Measurements from ENCODE around the gene CUL3.
"Not testable (repeated sequence)": the region's sequence is repeated elsewhere in the genome, so short reads cannot be mapped to it uniquely, and the experiment has no call there.

CUL3 gene

DNA sequence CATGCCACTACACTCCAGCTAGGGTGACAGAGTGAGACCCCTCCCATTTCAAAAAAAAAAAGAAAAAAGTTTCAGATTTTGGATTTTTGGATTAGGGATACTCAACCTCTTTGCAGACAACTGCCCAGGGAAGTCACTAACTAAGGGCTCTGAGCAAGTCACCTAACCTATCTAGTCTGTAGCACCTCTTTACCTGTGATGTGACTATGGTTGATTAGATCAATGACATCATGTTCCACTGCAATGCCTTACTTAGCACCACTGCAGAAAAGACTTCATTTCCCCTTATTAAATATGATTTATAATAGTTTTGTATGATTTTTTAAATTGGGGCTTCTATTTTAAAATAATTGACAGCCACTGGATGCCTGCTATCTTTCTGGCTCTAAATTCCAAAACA lies 41.2 kb downstream of the CUL3 start:
- DNase-seq (ENCODE audit: low read depth): no peak

- no peak for DNase-seq (ENCODE audit: low read depth)
Measured at GRCh38 chr2:224538561-224539138, 46.5 kb downstream of the CUL3 start.

- no peak for DNase-seq (ENCODE audit: low read depth)
Measured at GRCh38 chr2:224532931-224533330, 52.2 kb downstream of the CUL3 start.

DNA sequence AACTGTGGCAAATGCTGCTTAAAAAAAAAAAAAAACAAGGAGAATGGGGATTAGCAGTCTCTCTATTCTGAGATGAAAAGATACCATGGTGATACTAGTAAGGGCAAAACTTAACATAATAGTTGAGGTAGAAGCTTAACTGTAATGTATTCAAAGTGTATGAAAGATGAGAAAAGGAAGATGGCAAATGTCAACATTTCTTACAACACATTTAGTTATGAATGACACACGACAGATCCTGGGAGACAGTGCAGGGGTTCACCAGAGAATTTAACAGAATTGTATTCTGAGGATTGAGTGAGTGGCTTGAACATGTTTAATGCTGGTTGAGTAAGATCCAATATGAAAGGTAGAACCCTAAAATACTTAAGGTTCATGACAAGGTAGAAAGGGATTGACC lies 52.7 kb downstream of the CUL3 start:
- no peak for DNase-seq (ENCODE audit: low read depth)

DNA sequence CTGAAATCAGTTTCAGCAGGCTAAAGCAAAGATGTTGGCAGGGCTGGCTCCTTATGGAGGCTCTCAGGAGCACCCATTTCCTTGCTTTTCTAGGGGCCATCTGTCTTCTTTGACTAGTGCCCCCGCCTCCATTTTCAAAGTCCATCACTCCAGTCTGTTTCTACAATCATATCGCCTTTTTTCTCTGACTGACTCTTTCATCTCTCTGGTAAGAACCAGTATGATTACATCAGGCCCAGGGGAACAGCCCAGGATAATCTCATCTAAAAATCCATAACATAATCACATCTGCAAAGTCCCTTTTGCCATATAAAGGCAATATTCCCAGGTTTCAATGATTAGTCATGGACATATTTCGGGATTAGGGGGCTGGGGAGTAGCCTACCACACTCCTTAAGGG lies 57.0 kb downstream of the CUL3 start:
- DNase-seq (ENCODE audit: low read depth): no peak

DNA sequence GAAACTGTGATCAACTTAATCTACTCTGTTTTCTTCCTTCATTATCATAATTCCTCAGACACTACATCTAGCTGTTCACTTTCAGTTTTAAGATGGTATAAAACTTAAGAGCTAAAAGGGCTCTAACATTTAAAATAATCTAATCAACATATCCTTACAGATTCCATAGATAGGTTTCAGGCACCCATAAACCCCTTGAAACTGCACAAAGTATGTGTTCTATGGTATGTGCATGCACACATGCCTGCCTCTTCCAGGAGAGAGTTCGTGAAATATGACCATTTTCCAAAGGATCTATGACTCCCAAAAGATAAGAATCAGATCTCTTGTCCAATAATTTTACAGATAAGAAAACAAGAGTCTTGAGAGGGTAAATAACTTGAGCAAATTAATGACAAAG lies 59.4 kb downstream of the CUL3 start:
- no peak for DNase-seq (ENCODE audit: low read depth)

DNA sequence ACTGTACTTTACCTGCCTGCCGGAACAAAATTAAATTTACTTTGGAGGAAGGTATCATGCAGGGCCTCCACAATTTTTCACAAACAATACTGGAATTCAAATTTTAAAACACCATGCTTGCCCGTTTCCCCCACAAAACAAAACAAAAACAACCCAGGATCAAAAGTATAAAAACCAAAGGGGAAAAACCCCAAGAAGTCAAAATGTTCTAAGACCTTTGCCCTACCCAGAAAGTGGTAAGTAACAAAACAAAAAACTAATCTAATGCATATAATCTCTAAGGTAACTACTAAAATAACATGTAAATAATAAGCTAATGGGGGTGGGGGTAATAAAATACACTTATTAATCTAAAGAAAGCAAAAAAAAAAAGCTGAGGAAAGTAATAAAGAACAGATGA lies 60.5 kb downstream of the CUL3 start:
- no peak for DNase-seq (ENCODE audit: low read depth)

DNA sequence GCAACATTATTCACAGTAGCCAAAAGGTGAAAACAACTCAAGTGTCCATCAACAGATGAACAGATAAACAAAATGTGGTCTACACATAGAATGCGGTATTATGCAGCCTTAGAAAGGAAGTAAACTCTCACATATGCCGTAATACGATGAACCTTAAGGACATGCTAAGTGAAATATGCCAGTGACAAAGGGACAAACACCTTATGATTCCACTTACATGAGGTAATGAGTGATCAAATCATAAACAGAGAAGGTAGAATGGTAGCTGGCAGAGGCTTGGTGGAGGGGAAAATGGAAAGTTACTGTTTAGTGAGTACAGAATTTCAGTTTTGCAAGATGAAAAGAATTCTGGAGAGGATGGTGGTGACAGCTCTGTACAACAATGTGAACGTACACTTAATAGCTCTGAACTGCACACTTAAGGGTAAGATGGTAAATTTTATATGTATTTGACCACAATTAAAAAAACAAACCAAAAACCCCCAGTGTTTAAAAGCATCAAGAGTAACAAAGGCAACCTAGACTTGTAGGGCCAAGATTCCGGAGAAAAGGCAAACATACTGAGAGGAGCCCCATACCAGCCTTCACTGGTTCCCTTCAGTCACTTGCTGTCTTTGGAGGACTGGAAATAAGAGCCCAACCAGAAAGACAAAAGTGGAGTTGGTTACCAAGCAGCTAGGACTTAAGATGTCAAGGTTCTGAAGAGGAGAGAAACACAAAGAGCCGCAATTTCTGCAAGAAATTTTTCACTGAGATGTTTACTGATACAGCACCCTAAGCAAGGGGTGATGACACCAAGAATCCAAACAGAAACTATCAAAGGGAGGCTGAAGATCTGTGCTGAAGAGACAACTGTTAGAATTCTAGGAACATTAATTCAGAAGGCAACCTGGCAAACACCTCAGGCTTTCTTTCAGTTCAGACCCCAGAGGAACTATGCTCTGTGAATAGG lies 61.3 kb downstream of the CUL3 start:
- no peak for DNase-seq (ENCODE audit: low read depth)

DNA sequence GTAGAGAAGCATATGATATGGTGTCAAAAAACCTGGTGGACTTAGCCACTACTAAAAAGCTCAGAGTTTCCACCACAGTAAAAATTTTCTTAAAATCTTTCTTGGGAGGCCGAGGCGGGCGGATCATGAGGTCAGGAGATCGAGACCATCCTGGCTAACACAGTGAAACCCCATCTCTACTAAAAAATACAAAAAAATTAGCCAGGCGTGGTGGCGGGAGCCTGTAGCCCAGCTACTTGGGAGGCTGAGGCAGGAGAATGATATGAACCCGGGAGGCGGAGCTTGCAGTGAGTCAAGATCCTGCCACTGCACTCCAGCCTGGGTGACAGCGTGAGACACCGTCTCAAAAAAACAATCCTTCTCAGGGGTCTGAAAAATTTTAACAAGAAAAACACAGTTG lies 62.7 kb downstream of the CUL3 start:
- DNase-seq (ENCODE audit: low read depth): not testable (repeated sequence)

DNA sequence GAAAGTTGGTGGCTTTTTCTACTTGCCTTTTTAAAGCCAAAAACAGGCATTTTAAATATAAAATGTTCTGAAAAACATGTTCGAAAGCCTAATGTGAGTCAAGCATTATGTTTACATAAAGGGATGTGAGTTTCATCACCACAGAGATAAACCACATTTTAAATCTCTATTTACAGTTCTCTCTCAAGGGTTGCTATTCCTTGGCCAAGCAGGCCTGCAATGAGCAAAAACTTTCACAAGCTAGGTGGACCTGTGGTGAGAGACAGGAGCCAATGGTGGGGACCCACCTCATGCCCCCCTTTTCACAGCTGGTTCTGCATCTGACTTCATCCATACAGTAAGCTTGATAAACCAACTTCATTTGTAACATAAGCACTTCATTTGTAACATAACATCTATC lies 65.1 kb downstream of the CUL3 start:
- peak; percentile 45 for DNase-seq (ENCODE audit: low read depth)

DNA sequence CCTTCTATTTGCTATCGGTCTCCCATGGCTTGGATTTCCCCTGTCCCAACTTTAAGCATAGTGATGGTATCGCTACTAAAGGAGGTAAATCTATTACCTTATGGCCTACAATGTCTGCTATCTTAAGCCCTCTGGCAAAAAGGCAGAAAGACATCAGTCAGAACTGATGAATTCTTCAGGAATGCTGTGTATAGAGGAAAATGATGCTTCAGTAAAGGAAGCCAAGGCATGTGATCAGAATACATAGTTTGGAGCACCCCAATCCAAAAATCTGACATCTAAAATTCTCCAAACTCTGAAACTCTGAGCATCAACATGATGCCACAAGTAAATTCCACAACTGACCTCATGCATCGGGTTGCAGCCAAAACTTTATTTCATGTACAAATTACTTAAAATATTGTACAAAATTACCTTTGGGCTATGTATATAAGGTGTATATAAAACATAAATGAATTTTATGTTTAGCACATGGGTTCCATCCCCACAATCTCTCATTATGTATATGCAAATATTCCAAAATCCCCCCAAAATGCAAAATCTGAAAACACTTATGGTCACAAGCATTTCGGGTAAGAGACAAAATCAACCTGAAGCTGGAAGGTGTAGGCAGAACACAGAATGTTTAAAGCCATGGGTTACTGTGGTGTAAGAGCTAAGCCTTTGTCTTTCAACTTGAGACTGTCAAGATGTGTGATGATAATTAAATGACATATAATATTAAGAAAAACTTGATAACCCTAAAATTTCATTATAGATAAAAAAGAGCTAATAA lies 66.2 kb downstream of the CUL3 start:
- DNase-seq (ENCODE audit: low read depth): peak; percentile 34

DNA sequence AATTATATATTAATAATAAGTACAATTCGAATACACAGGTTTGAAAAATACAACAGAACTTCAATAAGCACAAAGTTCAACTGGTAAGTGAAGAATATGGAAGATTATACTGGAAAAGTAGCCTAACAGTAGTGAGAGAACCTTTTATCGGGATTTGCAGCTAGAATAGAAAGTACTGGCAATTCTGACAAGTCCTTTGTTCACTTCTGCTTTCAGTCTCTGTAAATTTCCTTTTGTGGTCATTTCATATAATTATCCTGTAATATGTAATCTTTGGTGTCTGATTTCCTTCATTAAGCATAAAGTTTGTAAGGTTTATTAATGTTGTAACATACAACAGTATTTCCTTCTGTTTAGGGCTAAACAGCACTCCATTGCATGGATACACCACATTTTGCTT lies 67.2 kb downstream of the CUL3 start:
- no peak for DNase-seq (ENCODE audit: low read depth)

GRCh38 chr2:224516393-224516792 lies 68.8 kb downstream of the CUL3 start:
- DNase-seq (ENCODE audit: low read depth): not testable (repeated sequence)

DNA sequence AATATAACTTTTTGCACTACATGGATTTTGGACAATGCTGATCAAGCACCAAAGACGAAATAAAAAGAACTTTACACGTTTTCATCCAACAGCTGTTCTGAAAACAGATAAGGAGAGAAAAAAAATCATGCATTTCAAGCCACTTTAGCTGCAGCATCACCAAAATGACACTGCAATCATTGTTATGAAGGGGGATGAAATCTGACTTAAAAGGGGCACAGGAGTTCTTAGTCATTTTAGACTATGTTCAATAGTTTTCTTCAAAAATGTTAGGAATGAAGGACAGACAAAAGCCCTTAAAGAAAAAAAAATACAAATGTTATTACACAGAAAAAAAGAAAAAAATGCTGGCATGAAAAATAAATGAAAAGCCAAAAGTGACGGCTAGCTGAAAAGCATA lies 71.2 kb downstream of the CUL3 start:
- no peak for DNase-seq (ENCODE audit: low read depth)

DNA sequence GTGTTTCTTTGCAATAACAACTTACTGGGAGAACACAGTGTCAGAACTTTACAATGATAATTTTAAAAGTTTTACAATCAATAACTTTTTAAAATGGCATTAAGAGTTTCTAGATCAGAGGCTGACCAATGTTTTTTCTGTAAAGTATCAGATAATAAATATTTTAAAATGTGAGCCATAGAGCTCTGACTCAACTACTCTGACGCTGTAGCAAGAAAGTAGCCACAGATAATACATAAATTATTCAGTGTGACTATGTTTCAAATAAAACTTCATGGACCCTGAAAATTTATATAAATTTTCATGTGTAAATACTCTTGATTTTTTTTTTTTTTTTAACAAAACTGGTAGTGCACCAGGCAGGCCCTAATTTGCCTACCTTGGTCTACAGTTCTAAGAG lies 77.4 kb downstream of the CUL3 start:
- no peak for DNase-seq (ENCODE audit: low read depth)

- no peak for DNase-seq (ENCODE audit: low read depth)
Measured at GRCh38 chr2:224506494-224506893, 78.7 kb downstream of the CUL3 start.

GRCh38 chr2:224498991-224499390 lies 86.2 kb downstream of the CUL3 start:
- DNase-seq (ENCODE audit: low read depth): no peak

DNA sequence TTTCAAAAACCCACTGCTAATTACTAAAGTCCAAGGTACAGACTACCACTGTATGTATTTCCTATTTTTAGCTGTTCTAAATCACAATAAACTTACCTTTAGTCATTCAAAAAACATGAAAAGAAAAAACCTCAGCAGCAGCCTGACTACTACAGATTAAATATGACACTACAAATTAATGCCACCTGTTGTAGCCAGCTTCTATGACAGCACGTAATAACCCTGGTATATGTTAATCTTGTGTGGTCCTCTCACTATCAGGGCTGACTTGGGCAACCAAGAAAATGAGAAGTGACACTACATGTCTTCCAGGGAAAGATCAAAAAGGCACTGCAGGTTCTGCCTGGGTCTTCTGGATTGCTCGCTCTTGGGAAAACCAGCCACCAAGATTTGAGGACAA lies 92.6 kb downstream of the CUL3 start:
- DNase-seq (ENCODE audit: low read depth): no peak

GRCh38 chr2:224487940-224488339 lies 97.2 kb downstream of the CUL3 start:
- DNase-seq (ENCODE audit: low read depth): not testable (repeated sequence)

- DNase-seq (ENCODE audit: low read depth): peak; percentile 79
Measured at GRCh38 chr2:224485081-224486014, 99.8 kb downstream of the CUL3 start.

DNA sequence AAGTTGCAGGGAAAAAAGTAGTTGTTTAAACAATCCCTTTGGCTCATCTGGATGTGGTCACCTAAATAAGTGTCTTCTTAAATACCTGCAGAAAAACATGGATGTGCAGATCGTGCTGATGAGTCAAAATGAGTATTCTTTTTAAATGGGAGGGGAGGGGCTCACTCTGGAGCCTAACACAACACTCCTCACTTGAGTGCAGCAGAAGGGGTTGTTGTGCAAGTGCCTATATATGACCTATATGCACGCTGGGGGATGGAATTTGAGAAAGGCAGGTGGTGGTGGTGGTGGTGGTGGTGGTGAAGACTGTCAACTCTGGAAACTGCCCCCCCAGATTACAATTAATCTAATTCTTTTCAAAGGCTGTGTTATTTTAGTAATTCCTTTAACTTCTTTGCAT lies 105.3 kb downstream of the CUL3 start:
- no peak for DNase-seq (ENCODE audit: low read depth)

GRCh38 chr2:224472827-224473226 lies 112.3 kb downstream of the CUL3 start:
- no peak for DNase-seq (ENCODE audit: low read depth)

Measured in fibroblast of the conjunctiva (primary cell).